Adrenal gland (tissue), 12 donors: Measurements from ENCODE around the gene MECR. TPM values are rescaled to one million over a fixed set of nuclear protein-coding genes. Genes with fewer than 3 reads are reported as not detected.

Experiments used
- DNase-seq, 7 donors: peaks; one replicate each; pipeline ENCODE4 v3.0.0-alpha.2; 2019 to 2020
- H3K27ac ChIP-seq, 5 donors: fragments of 200-600 bp; sonication (generic) in 4 of 5; 1 replicate in 3 of 5; 2 replicates in 2 of 5; pipeline versions ENCODE4 v1.5.1 to v1.8.0; 2016 to 2020; ENCODE audit warnings: mild to moderate bottlenecking in 1 of 5
- H3K27me3 ChIP-seq: fragments of 200-600 bp; 2 replicates; pipeline ENCODE4 v1.8.0; 2021
- H3K36me3 ChIP-seq, 2 donors: fragments of 200-600 bp; replicated peaks in 1 of 2; 1 replicate in 1 of 2; 2 replicates in 1 of 2; pipeline versions ENCODE4 v1.5.1 to v1.8.0; 2018 to 2022
- H3K4me1 ChIP-seq, 2 donors: fragments of 200-600 bp; replicated peaks in 1 of 2; 1 replicate in 1 of 2; 2 replicates in 1 of 2; pipeline versions ENCODE4 v1.5.1 to v1.8.0; 2018 to 2021
- H3K4me3 ChIP-seq, 4 donors: fragments of 200-600 bp; sonication (generic) in 3 of 4; one replicate each; pipeline ENCODE4 v1.5.1; 2016 to 2018
- H3K9me3 ChIP-seq, 3 donors: fragments of 200-600 bp; sonication (generic) in 1 of 3; replicated peaks in 1 of 3; 1 replicate in 2 of 3; 2 replicates in 1 of 3; pipeline versions ENCODE4 v1.5.1 to v1.8.0; 2016 to 2021
- POLR2A ChIP-seq, 2 donors: fragments of 450-650 bp; IDR thresholded peaks; one replicate each; pipeline ENCODE4 v1.6.1; 2017; ENCODE audit warnings: antibody characterized with exemption in 2 of 2, mild to moderate bottlenecking in 2 of 2, moderate library complexity in 1 of 2
- WGBS, 4 donors: extraction: QIAGEN DNeasy Blood & Tissue Kit in 2 of 4; methylation state at CpG; one replicate each; pipeline versions ENCODE4 v1.1.5 to v1.1.7; 2013 to 2017; 5-methylcytosine and 5-hydroxymethylcytosine counted together
- intact Hi-C, 2 donors: fragments of 100-400 bp; cut with DNase I; formaldehyde crosslinking; loops; one replicate each; pipeline versions ENCODE4 v1.14.1 to v1.15.0; 2022 to 2023
- polyA plus RNA-seq, 3 donors: library from polyadenylated mRNA; stranded (reverse); fragments of 200-250 nt in 2 of 3; fragments of 350-450 nt in 1 of 3; fragmentation: Illumina TruSeq in 1 of 3; extraction: RNeasy Lipid Tissue Mini Kit (QIAGEN cat#74804) in 1 of 3; gene quantifications; one replicate each; pipeline ENCODE4 v1.2.3, GENCODE V29; 2013 to 2014
- total RNA-seq, 9 donors: library from RNA; depleted of rRNA in 4 of 9; stranded (reverse); fragments of >200 nt in 4 of 9; fragments of 120-200 nt in 1 of 9; fragmentation: NEBNext Ultra II Directional in 1 of 9; extraction: Animal tissue kit (Norgen Biotek cat#: 25700) in 1 of 9; gene quantifications; one replicate each; pipeline versions ENCODE4 v1.1.0 to v1.2.4, GENCODE V29; 2013 to 2023
- TF ChIP-seq, protein P1 (sequence below), 6 experiments: fragments of 450-650 bp in 4 of 6; fragments of 200-600 bp in 2 of 6; sonication (generic) in 1 of 6; IDR thresholded peaks; 1 replicate in 5 of 6; 2 replicates in 1 of 6; pipeline versions ENCODE4 v1.5.1 to v1.8.0; 2016 to 2021; ENCODE audit warnings: antibody characterized with exemption in 6 of 6, mild to moderate bottlenecking in 2 of 6, moderate library complexity in 1 of 6
- donor health status: healthy with polysubstance abuse.
- donor health status: Bipolar disorder and iron deficiency.
- donor health status: DM: yes; HTN: yes; CAD: no.
- donor health status: DM: no; HTN: no; CAD: no.
- donor health status: DM: no; HTN: no; CAD: no.
- donor health status: DM: yes; HTN: yes; CAD: no.

MECR gene
- total and polyA plus RNA-seq, 12 donors: 26.1 to 53.1 (median 33.5) TPM

DNA sequence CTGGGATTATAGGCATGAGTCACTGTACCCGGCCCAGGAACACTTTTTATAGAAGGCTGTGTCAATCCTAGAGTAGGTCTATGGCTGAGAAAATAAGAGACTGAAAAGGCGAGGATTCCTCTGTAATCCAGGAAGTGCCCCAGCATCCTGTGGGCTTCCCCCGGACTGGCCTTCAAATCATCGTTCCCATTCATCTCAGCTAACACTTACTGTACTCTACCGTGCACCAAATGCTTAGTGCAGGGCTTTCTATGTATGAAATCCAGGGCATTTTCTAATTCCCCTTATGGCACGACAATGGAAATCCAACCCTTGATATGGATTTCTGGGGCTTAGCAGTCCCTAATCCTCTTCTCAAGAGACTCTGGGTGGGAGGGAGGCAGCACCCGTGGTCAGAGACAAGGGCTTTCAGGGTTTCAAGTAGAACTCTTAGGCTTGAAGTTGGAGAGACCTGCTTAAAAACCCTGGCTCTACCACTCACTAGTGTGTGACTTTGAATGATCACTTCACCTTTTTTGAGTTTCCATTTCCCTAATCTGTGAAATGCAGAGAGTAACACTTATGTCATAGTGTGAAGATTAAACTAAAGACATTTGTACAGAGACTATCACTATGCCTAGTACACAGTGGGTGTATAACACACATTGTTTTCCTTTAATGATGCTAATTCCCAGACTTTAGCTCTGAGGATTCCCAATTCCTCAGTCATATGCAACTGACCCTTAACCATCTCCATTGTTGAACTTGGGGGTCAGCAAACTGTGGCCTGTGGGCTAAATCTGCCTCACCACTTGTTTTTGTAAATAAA is 20.3 kb downstream of the MECR start:
- no peak for DNase-seq
- H3K27me3 ChIP-seq: no peaks in the 10 kb centered on the region
- no peak for TF ChIP-seq POLR2A (IDR thresholded peaks at IDR 0.05)
- TF ChIP-seq, protein P1, sequence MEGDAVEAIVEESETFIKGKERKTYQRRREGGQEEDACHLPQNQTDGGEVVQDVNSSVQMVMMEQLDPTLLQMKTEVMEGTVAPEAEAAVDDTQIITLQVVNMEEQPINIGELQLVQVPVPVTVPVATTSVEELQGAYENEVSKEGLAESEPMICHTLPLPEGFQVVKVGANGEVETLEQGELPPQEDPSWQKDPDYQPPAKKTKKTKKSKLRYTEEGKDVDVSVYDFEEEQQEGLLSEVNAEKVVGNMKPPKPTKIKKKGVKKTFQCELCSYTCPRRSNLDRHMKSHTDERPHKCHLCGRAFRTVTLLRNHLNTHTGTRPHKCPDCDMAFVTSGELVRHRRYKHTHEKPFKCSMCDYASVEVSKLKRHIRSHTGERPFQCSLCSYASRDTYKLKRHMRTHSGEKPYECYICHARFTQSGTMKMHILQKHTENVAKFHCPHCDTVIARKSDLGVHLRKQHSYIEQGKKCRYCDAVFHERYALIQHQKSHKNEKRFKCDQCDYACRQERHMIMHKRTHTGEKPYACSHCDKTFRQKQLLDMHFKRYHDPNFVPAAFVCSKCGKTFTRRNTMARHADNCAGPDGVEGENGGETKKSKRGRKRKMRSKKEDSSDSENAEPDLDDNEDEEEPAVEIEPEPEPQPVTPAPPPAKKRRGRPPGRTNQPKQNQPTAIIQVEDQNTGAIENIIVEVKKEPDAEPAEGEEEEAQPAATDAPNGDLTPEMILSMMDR (IDR thresholded peaks at IDR 0.05): no peak
- H3K9me3 ChIP-seq: no peaks in the 10 kb centered on the region
- H3K4me1 ChIP-seq: no peaks in the 10 kb centered on the region
- intact Hi-C loops: no loop called here
- no peak overlapping the region for H3K4me3 ChIP-seq
- H3K27ac ChIP-seq: no peak overlapping the region
- 73 to 91% (median 79%) methylated on average over 7 of the region's 7 CpGs for whole genome bisulfite sequencing, 4 donors
- H3K36me3 ChIP-seq: peaks cover 0 to 41% of the 10 kb centered on the region in 2 donors

DNA sequence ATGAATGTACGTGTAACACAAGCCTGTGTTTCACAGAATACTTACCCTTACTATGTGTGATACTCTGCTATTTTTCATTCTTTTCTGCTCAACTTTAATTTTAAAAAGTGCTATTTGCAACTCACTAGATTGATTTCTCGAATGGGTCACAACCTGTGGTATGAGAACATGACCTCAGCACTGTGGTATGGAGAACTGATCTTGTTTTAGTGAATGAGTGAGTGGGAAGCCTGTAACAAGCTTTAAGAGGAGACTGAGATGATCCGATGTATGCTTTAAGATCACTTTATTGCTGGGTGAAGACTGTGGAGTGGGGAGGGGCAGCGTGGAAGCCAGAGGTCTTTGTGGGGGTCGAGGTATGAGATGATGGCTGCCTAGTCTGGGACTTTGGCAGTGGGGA is 21.6 kb downstream of the MECR start:
- intact Hi-C loops: loop anchor here in 1 of 2 donors (10.0 kb wide), 1 partner anchor 174 kb away; no protein-coding TSS in a partner anchor
- Histone ChIP-seq H3K27me3 (no peaks in the 10 kb centered on the region), H3K4me3 (no peak overlapping the region), H3K9me3 (no peaks in the 10 kb centered on the region), H3K27ac (no peak overlapping the region), H3K36me3 (peaks cover 0 to 39% of the 10 kb centered on the region in 2 donors), H3K4me1 (no peaks in the 10 kb centered on the region)
- DNase-seq: no peak
- WGBS, 4 donors: 81 to 89% (median 83%) methylated on average over 5 of the region's 5 CpGs
- TF ChIP-seq, protein P1 (IDR thresholded peaks at IDR 0.05): no peak
- no peak for TF ChIP-seq POLR2A (IDR thresholded peaks at IDR 0.05)

DNA sequence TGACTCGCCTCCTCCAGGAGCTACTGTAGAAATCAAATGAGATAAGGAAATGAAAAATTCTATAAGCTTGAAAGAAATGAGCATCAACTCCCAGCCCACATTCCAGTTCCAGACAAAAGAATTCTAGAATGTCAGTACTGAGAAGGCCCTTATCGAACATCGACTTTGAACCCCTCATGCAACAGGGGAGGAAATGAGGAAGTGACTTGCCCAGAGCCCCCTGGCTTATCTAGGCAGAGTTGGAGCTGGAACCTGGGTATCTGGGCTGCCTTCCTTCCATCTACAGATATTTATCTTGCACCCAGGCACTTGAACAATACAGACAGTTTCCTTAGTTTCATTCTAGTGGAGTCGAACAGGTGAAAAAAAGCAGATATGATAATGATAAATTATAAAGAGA is 22.3 kb downstream of the MECR start:
- Histone ChIP-seq H3K4me1 (no peaks in the 10 kb centered on the region), H3K27ac (no peak overlapping the region), H3K36me3 (peaks cover 0 to 35% of the 10 kb centered on the region in 2 donors), H3K9me3 (no peaks in the 10 kb centered on the region), H3K4me3 (no peak overlapping the region), H3K27me3 (no peaks in the 10 kb centered on the region)
- no peak for DNase-seq
- WGBS, 4 donors: 66 to 78% (median 66%) methylated on average over 4 of the region's 4 CpGs
- intact Hi-C loops: loop anchor here in 1 of 2 donors (10.0 kb wide), 1 partner anchor 174 kb away; no protein-coding TSS in a partner anchor
- TF ChIP-seq, protein P1 (IDR thresholded peaks at IDR 0.05): no peak
- TF ChIP-seq POLR2A (IDR thresholded peaks at IDR 0.05): no peak

DNA sequence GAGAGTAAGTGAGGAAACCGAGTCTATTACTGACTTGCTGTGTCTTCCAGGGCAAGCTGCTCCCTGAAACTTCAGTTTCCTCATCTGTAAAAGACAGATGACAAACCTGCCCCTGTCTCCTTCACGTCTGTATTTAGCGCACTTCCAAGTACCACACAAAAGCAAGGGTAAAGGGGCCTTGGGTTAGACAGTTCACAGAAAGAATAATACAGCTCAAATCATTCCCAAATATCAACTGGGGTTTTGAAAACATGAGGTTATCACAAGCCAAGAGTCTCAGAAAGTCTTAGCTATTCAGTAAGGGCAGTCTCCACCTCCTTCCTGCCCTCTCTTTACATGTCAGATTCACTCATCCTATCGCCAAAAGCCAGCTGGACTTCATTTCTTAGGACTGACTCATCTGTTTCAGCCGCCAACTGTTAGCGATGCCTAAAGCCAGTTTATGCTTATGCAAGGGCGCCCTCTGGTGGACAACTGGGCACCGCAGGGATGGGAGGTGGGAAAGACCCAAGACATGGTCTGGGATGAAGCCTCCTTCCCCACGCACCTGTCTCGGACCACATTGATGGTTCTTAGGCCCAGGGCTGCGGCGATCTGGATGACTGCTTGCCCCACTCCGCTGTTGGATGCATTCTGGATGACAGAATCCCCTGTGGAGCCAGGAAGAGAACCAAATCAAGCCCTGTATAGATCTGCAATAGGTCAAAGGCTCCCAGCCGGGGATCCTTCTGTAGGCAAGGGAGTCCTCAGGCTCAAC is 28.0 kb downstream of the MECR start:
- WGBS, 4 donors: 21 to 26% (median 25%) methylated on average over 12 to 14 of the region's 14 CpGs
- H3K36me3 ChIP-seq: peaks cover 0 to 38% of the 10 kb centered on the region in 2 donors

More for the DNA sequence above, 28.0 kb downstream of the MECR start:
- no peak overlapping the region for H3K4me3 ChIP-seq
- H3K27ac ChIP-seq: peak overlapping the region in 4 of 5 donors; percentile 6 to 84 (median 71)
- intact Hi-C loops: loop anchor here in 1 of 2 donors (5.0 to 10.0 kb wide), 2 partner anchors 168 to 320 kb away; no protein-coding TSS in a partner anchor
- H3K9me3 ChIP-seq: no peaks in the 10 kb centered on the region
- TF ChIP-seq, protein P1 (IDR thresholded peaks at IDR 0.05): peak; percentile 96 to 98 (median 97)
- no peak for TF ChIP-seq POLR2A (IDR thresholded peaks at IDR 0.05)
- H3K27me3 ChIP-seq: no peaks in the 10 kb centered on the region
- peak; percentile 94 to 98 (median 97) for DNase-seq
- peaks cover 8 to 11% of the 10 kb centered on the region in 2 donors for H3K4me1 ChIP-seq
